Esophagus muscularis mucosa (tissue), 4 donors: ENCODE results near the gene AIP. TPM values are rescaled to one million over a fixed set of nuclear protein-coding genes. Genes with fewer than 3 reads are reported as not detected.

Source experiments
- DNase-seq: peaks from one replicate; pipeline ENCODE4 v3.0.0-alpha.2; 2017; ENCODE audit errors: extremely low spot score
- H3K27ac ChIP-seq, 4 donors: fragments of 200-600 bp; sonication (generic); replicated peaks in 1 of 4; 1 replicate in 3 of 4; 2 replicates in 1 of 4; pipeline ENCODE4 v1.5.1; 2016 to 2019; ENCODE audit warnings: mild to moderate bottlenecking in 1 of 4
- H3K27me3 ChIP-seq, 4 donors: fragments of 200-600 bp; sonication (generic); one replicate each; pipeline versions ENCODE4 v1.5.1 to v1.6.0; 2016 to 2019
- H3K36me3 ChIP-seq, 4 donors: fragments of 200-600 bp; sonication (generic); one replicate each; pipeline ENCODE4 v1.5.1; 2016 to 2019
- H3K4me1 ChIP-seq, 4 donors: fragments of 200-600 bp; sonication (generic); one replicate each; pipeline ENCODE4 v1.5.1; 2016 to 2019
- H3K4me3 ChIP-seq, 4 donors: fragments of 200-600 bp; sonication (generic); 1 replicate in 2 of 4; 2 replicates in 2 of 4; pipeline ENCODE4 v1.5.1; 2016 to 2019; ENCODE audit warnings: mild to moderate bottlenecking in 4 of 4, moderate library complexity in 1 of 4
- H3K9me3 ChIP-seq, 4 donors: fragments of 200-600 bp; sonication (generic); 1 replicate in 3 of 4; 2 replicates in 1 of 4; pipeline ENCODE4 v1.5.1; 2016 to 2019
- EP300 ChIP-seq: sonication (generic); formaldehyde crosslinking; IDR thresholded peaks from one replicate; pipeline ENCODE4 v1.6.1; 2017; ENCODE audit warnings: antibody characterized with exemption
- POLR2A ChIP-seq: fragments of 450-650 bp; IDR thresholded peaks from one replicate; pipeline ENCODE4 v1.6.1; 2017; ENCODE audit warnings: antibody characterized with exemption, moderate library complexity, mild to moderate bottlenecking, low read depth
- POLR2AphosphoS5 ChIP-seq, 2 donors: sonication (generic); formaldehyde crosslinking; IDR thresholded peaks; one replicate each; pipeline ENCODE4 v1.6.1; 2017; ENCODE audit warnings: antibody characterized with exemption in 2 of 2
- WGBS: methylation state at CpG from one replicate; pipeline ENCODE4 v1.1.5; 2018; 5-methylcytosine and 5-hydroxymethylcytosine counted together
- intact Hi-C: fragments of 100-400 bp; cut with DNase I; formaldehyde crosslinking; loops from one replicate; pipeline ENCODE4 v1.15.1; 2023
- total RNA-seq, 4 donors: library from RNA; depleted of rRNA; stranded (reverse); fragments of >200 nt; gene quantifications; one replicate each; pipeline versions ENCODE4 v1.1.0 to v1.2.1, GENCODE V29; 2016
- TF ChIP-seq, protein P1 (sequence below), 3 experiments: fragments of 200-600 bp in 2 of 3; fragments of 450-650 bp in 1 of 3; sonication (generic) in 2 of 3; IDR thresholded peaks; one replicate each; pipeline ENCODE4 v1.5.1; 2017 to 2019; ENCODE audit warnings: antibody characterized with exemption in 3 of 3, mild to moderate bottlenecking in 2 of 3, moderate library complexity in 1 of 3

Gene AIP
- total RNA-seq, 4 donors from 2014 or later: 68.1 to 121 (median 108) TPM

DNA sequence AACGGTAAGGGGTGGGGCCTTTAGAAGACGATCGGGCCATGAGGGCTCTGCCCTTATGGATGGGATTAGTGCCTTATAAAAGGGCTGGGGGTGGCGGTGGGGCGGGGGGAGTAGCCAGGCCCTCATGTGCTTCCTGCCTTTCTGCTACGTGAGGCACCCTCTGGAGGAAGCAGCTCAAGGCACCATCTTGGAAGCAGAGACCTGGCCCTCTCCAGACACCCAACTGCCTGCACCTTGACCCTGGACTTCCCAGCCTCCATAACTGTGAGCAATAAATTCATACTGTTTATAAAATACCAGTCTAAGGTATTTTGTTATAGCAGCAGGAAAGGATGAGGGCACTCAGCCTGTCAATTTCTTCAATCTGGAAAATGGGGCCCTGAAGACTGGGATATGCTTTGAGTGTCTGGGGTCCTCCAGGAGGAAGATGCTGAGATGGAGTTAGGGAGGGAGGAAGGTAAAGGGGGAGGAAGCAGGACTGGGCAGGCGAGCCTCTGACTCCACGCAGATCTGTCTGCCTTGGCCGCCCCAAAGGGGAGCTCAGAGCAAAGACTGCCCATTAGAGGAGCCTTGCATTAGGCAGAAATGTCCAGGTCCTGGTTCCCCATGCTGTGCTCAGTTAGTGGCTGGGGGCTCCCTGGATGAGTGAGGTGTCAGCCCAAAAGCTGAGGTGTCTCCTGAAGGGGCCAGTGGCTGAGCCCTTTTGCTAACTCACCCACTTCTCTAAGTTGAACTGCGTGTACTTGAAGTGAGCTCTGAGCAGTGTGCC lies 35.1 kb downstream of the AIP start:
- Histone ChIP-seq H3K27ac (no peak overlapping the region), H3K4me3 (no peak overlapping the region), H3K36me3 (no peaks in the 10 kb centered on the region), H3K27me3 (peaks cover 0 to 17% (median 0%) of the 10 kb centered on the region in 4 donors), H3K4me1 (no peaks in the 10 kb centered on the region), H3K9me3 (no peaks in the 10 kb centered on the region)
- intact Hi-C loops: no loop called here
- DNase-seq: no peak
- TF ChIP-seq EP300: no peak
- TF ChIP-seq POLR2AphosphoS5 (IDR thresholded peaks at IDR 0.05): no peak
- no peak for TF ChIP-seq POLR2A
- TF ChIP-seq, protein P1, sequence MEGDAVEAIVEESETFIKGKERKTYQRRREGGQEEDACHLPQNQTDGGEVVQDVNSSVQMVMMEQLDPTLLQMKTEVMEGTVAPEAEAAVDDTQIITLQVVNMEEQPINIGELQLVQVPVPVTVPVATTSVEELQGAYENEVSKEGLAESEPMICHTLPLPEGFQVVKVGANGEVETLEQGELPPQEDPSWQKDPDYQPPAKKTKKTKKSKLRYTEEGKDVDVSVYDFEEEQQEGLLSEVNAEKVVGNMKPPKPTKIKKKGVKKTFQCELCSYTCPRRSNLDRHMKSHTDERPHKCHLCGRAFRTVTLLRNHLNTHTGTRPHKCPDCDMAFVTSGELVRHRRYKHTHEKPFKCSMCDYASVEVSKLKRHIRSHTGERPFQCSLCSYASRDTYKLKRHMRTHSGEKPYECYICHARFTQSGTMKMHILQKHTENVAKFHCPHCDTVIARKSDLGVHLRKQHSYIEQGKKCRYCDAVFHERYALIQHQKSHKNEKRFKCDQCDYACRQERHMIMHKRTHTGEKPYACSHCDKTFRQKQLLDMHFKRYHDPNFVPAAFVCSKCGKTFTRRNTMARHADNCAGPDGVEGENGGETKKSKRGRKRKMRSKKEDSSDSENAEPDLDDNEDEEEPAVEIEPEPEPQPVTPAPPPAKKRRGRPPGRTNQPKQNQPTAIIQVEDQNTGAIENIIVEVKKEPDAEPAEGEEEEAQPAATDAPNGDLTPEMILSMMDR (IDR thresholded peaks at IDR 0.05): no peak
- 80% methylated on average over 10 of the region's 10 CpGs for whole genome bisulfite sequencing

DNA sequence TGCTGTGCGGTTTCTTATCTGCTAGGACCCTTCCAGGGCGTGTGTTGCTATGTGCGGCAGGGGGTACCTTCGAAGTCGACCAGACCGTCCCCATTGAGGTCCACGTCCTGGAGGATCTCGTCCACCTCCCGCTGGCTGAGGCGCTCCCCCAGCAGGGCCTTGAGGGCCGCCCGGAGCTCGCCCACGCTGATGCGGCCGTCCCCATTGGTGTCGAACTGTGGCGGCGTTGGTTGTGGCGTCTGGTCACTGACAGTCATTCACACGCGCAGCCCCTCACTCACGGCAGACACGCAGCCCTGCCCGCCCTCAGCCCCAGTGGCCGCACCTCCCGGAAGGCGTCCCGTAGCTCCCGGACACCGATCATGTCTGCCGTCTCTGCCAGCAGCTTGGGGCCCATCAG lies 36.9 kb downstream of the AIP start:
- no peak overlapping the region for H3K27ac ChIP-seq
- WGBS: 87% methylated on average over 20 of the region's 32 CpGs
- no peaks in the 10 kb centered on the region for H3K9me3 ChIP-seq
- peaks cover 0 to 20% (median 0%) of the 10 kb centered on the region in 4 donors for H3K27me3 ChIP-seq
- H3K4me1 ChIP-seq: no peaks in the 10 kb centered on the region
- no peak for DNase-seq
- no peaks in the 10 kb centered on the region for H3K36me3 ChIP-seq
- intact Hi-C loops: no loop called here
- H3K4me3 ChIP-seq: no peak overlapping the region
- no peak for TF ChIP-seq POLR2AphosphoS5 (IDR thresholded peaks at IDR 0.05)
- TF ChIP-seq, protein P1 (IDR thresholded peaks at IDR 0.05): no peak
- TF ChIP-seq POLR2A: no peak
- no peak for TF ChIP-seq EP300

DNA sequence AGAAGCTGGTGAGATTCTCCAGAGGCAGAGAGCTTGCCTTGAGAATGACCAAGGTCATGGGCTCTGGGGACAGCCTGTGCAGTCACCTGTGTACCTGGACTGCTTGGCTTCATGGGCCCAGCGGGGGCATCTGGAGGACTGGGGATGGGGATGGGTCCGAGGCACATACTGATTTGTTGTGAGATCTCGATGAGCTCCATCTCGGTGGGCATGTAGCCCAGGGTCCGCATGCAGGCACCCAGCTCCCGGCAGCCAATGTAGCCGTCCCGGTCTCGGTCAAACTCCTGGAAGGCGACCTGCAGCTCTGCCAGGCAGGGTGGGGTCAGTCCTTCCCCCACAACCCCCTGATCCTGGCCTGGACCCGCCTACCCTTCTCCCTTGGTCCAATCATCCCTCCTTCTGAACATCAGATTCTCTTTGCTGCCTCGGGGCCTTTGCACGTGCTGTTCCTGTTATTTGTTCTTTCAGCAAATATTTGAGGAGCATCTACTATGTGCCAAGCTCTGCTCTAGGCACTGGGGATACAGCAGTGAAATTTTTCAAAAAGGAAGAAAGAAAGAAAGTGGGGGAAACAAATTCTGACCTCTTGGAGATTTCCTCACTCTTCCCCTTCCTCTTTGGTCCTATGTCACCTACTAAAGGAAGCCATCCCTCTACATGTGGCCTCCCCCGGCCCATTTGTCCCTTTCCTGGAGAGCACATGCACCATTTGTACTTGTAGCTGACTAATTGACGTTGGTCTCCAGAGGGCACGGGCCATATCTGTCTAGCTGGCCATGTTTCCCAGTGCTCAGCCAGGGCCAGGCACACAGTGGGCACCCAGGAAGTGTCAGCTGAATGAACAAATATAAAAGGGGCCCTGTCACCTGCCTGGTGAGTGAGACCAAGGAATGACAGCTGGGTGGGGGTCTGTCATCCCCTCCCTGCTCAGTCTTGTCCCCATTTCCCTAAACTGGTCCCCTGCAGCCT lies 38.3 kb downstream of the AIP start:
- peaks cover 0 to 27% (median 0%) of the 10 kb centered on the region in 4 donors for H3K27me3 ChIP-seq
- WGBS: 80% methylated on average over 12 of the region's 16 CpGs
- H3K9me3 ChIP-seq: no peaks in the 10 kb centered on the region
- no peak overlapping the region for H3K4me3 ChIP-seq
- intact Hi-C loops: no loop called here
- no peaks in the 10 kb centered on the region for H3K4me1 ChIP-seq
- DNase-seq: no peak
- no peak for TF ChIP-seq POLR2AphosphoS5 (IDR thresholded peaks at IDR 0.05)
- TF ChIP-seq POLR2A: no peak
- TF ChIP-seq, protein P1 (IDR thresholded peaks at IDR 0.05): no peak
- TF ChIP-seq EP300: no peak
- H3K27ac ChIP-seq: no peak overlapping the region
- no peaks in the 10 kb centered on the region for H3K36me3 ChIP-seq

DNA sequence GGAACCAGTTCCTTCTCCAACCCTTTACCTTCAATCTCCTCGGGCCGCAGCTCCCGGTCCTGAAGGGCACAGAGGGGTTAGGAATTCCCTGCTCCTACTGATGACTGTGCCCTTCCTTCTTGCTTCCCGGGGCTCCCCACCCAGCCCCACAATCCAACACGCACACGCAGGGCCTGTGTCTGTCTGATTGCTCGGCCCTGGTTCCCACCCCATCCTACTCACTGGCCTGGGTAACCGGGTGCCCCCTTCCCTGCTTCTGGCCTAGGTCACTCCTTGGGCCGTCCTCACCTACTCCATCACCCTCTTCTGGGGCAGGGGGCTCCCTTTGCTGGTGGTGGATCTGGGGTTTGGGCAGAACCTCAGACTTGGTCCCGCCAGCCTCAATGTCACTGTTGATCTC lies 39.1 kb downstream of the AIP start:
- no peak for TF ChIP-seq POLR2A
- no peak for TF ChIP-seq POLR2AphosphoS5 (IDR thresholded peaks at IDR 0.05)
- TF ChIP-seq, protein P1 (IDR thresholded peaks at IDR 0.05): no peak
- no peak for TF ChIP-seq EP300
- WGBS: 69% methylated on average over 9 of the region's 10 CpGs
- Histone ChIP-seq H3K9me3 (no peaks in the 10 kb centered on the region), H3K4me1 (no peaks in the 10 kb centered on the region), H3K36me3 (no peaks in the 10 kb centered on the region), H3K27ac (no peak overlapping the region), H3K4me3 (no peak overlapping the region), H3K27me3 (peaks cover 0 to 27% (median 0%) of the 10 kb centered on the region in 4 donors)
- no peak for DNase-seq
- intact Hi-C loops: no loop called here
